Measurements from ENCODE around the gene ERGIC1.

DNA sequence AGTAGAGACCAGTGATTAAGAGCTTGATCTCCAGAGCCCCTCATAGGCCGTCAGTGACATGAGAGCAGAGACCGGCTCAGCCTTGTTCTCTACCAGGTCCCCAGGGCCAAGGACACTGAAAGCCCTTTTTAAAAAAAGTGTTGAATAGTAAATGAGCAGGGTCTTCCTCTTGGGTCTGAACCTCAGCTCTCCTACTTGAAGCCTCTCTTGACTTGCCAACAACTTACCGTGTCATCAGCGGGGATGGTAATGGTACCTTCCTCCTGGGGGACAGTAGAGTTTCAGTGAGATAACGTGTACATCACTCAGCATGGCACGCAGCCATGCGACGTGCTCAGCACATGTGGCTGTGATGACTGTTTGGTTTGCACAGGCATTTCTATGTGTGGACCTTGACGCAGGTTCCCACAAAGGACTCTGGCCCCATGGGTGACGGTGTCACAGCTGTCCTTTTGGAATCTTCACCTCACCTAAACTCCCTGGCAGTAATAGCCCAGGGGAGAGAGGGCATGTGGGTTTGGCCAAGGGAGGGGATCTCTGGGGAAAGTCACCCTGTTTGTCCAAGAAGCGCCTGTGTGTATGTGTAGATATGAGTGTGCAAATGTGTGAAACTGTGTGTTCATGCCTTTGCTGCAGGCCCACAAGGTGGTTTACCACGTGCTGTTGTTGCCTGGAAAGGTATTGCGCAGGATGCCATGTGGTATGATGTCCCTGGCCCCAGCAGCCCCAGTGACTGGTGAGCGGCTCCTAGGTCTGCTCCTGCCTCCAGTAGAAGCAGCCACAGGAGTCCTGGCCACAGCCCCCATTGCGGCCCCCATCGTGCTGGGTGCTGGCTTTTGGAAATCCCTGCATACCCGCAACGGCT, 18.7 kb downstream of the ERGIC1 start:
- TF ChIP-seq CTCF (IDR thresholded peaks at IDR 0.05; ENCODE audit: insufficient read depth, low read length, poor library complexity, severe bottlenecking) (no peak), EZH2phosphoT487 (conservative IDR thresholded peaks at IDR 0.05; ENCODE audit: low read length) (no peak)
